Cardiac muscle cell (in vitro differentiated cells and primary cell): Measurements from ENCODE around the gene ANKLE1. TPM values are rescaled to one million over a fixed set of nuclear protein-coding genes. Genes with fewer than 3 reads are reported as not detected.

ENCODE experiments used
- DNase-seq, 2 donors: peaks; one replicate each; pipeline versions ENCODE4 v3.0.0 to v3.0.0-alpha.2; 2010 to 2017; ENCODE audit warnings: low read depth in 1 of 2, low spot score in 1 of 2
- H3K27ac ChIP-seq: fragments of 200-600 bp; sonication (generic); 2 replicates; pipeline ENCODE4 v1.5.1; 2016
- H3K27me3 ChIP-seq: fragments of 200-600 bp; sonication (generic); 2 replicates; pipeline ENCODE4 v1.6.0; 2016; ENCODE audit warnings: control low read depth
- H3K36me3 ChIP-seq: fragments of 200-600 bp; sonication (generic); 2 replicates; pipeline ENCODE4 v1.5.1; 2016; ENCODE audit warnings: control low read depth
- H3K4me1 ChIP-seq: fragments of 200-600 bp; sonication (generic); 2 replicates; pipeline ENCODE4 v1.8.1; 2017; ENCODE audit warnings: low read depth, mild to moderate bottlenecking, mixed run types
- H3K4me3 ChIP-seq: fragments of 200-600 bp; sonication (generic); 2 replicates; pipeline ENCODE4 v1.5.1; 2016; ENCODE audit warnings: mild to moderate bottlenecking
- H3K9me3 ChIP-seq: fragments of 200-600 bp; sonication (generic); 2 replicates; pipeline ENCODE4 v1.5.1; 2017; ENCODE audit warnings: low read depth, mild to moderate bottlenecking, control low read depth
- CTCF ChIP-seq: IDR thresholded peaks from 2 replicates; pipeline ENCODE4 v1.5.1; 2012; ENCODE audit warnings: low read depth, mild to moderate bottlenecking, low read length
- polyA plus RNA-seq: library from polyadenylated mRNA; unstranded; fragments of >200 nt; fragmentation: Nextera tagmentation; extraction: Ambion mirVana; gene quantifications from 2 replicates; pipeline ENCODE4 v1.2.1, GENCODE V29; 2016
- total RNA-seq: library from RNA; depleted of rRNA; stranded (reverse); fragments of >200 nt; gene quantifications from 2 replicates; pipeline ENCODE4 v1.2.3, GENCODE V29; 2016

Gene ANKLE1
- total and polyA plus RNA-seq, 2 experiments from 2014 or later = 1.1 to 5.7 TPM

GRCh38 chr19:17333611-17334413 lies 52.1 kb downstream of the ANKLE1 start:
- peak in 1 of 2 donors; percentile 89 for DNase-seq
- H3K4me3 ChIP-seq = peak overlapping the region; percentile 64
- H3K27ac ChIP-seq = peak overlapping the region; percentile 63
- H3K27me3 ChIP-seq = peaks cover 11% of the 10 kb centered on the region
- peaks cover 4% of the 10 kb centered on the region for H3K4me1 ChIP-seq
- H3K36me3 ChIP-seq = no peaks in the 10 kb centered on the region
- H3K9me3 ChIP-seq = no peaks in the 10 kb centered on the region
- TF ChIP-seq CTCF = peak; percentile 2

GRCh38 chr19:17334414-17335409 lies 53.0 kb downstream of the ANKLE1 start, which contains the start of gene ANO8:
Gene ANO8, minus strand, starts transcription at chr19:17334855. Its CDS starts 185 bp downstream, at chr19:17334670.
- peak within 1 kb of the TSS; percentile 64 for H3K4me3 ChIP-seq
- no peaks in the 10 kb centered on the region for H3K9me3 ChIP-seq
- H3K27ac ChIP-seq = peak within 1 kb of the TSS; percentile 63
- H3K4me1 ChIP-seq = peaks cover 4% of the 10 kb centered on the region
- DNase-seq = peak; percentile 97 to 100
- H3K27me3 ChIP-seq = peaks cover 2% of the 10 kb centered on the region
- no peak for TF ChIP-seq CTCF
- H3K36me3 ChIP-seq = no peaks in the 10 kb centered on the region

GRCh38 chr19:17335575-17335974 lies 53.9 kb downstream of the ANKLE1 start:
- Histone ChIP-seq H3K27ac (no peak overlapping the region), H3K36me3 (no peaks in the 10 kb centered on the region), H3K27me3 (no peaks in the 10 kb centered on the region), H3K4me1 (peaks cover 4% of the 10 kb centered on the region), H3K9me3 (no peaks in the 10 kb centered on the region), H3K4me3 (no peak overlapping the region)
- DNase-seq = no peak
- TF ChIP-seq CTCF = no peak

Other genes starting within 250 kb of the ANKLE1 start
- gene HAUS8, start 206.4 kb upstream of the ANKLE1 start, total RNA-seq = 4.1 and 14.2 TPM in 2 replicates
- gene HAUS8, start 206.4 kb upstream of the ANKLE1 start, polyA plus RNA-seq = 11.5 and 16.3 TPM in 2 replicates
- gene MYO9B, start 206.1 kb upstream of the ANKLE1 start, total RNA-seq = 47.9 and 50.8 TPM in 2 replicates
- 17.7 and 20.8 TPM in 2 replicates for gene MYO9B, start 206.1 kb upstream of the ANKLE1 start, polyA plus RNA-seq
- 24.3 and 38.1 TPM in 2 replicates for gene USE1, start 66.5 kb upstream of the ANKLE1 start, total RNA-seq
- gene USE1, start 66.5 kb upstream of the ANKLE1 start, polyA plus RNA-seq = 28.5 and 47.8 TPM in 2 replicates
- gene OCEL1, start 55.7 kb upstream of the ANKLE1 start, total RNA-seq = 9.3 and 14.5 TPM in 2 replicates
- gene OCEL1, start 55.7 kb upstream of the ANKLE1 start, polyA plus RNA-seq = 31.3 and 42.5 TPM in 2 replicates
- gene NR2F6, start 36.0 kb upstream of the ANKLE1 start, total RNA-seq = 147 and 173 TPM in 2 replicates
- gene NR2F6, start 36.0 kb upstream of the ANKLE1 start, polyA plus RNA-seq = 124 and 141 TPM in 2 replicates
- gene USHBP1, start 17.2 kb upstream of the ANKLE1 start, total RNA-seq = 0.07 and 0.39 TPM in 2 replicates
- gene USHBP1, start 17.2 kb upstream of the ANKLE1 start, polyA plus RNA-seq = 0.56 and 2.2 TPM in 2 replicates
- gene BABAM1, start 14.5 kb upstream of the ANKLE1 start, total RNA-seq = 115 and 141 TPM in 2 replicates
- 136 and 140 TPM in 2 replicates for gene BABAM1, start 14.5 kb upstream of the ANKLE1 start, polyA plus RNA-seq
- 41.6 and 50.6 TPM in 2 replicates for gene ABHD8, start 21.5 kb downstream of the ANKLE1 start, total RNA-seq
- gene ABHD8, start 21.5 kb downstream of the ANKLE1 start, polyA plus RNA-seq = 38.1 and 46.8 TPM in 2 replicates
- 274 and 304 TPM in 2 replicates for gene MRPL34, start 24.0 kb downstream of the ANKLE1 start, total RNA-seq
- gene MRPL34, start 24.0 kb downstream of the ANKLE1 start, polyA plus RNA-seq = 172 and 184 TPM in 2 replicates
- gene DDA1, start 27.7 kb downstream of the ANKLE1 start, total RNA-seq = 45.4 and 47.6 TPM in 2 replicates
- gene DDA1, start 27.7 kb downstream of the ANKLE1 start, polyA plus RNA-seq = 53.3 and 55.2 TPM in 2 replicates
- 14.4 and 21.1 TPM in 2 replicates for gene ANO8, start 53.0 kb downstream of the ANKLE1 start, total RNA-seq
- gene ANO8, start 53.0 kb downstream of the ANKLE1 start, polyA plus RNA-seq = 2.8 and 3.6 TPM in 2 replicates
- 78.6 and 95.6 TPM in 2 replicates for gene GTPBP3, start 55.7 kb downstream of the ANKLE1 start, total RNA-seq
- gene GTPBP3, start 55.7 kb downstream of the ANKLE1 start, polyA plus RNA-seq = 34.9 and 53.4 TPM in 2 replicates
- gene PLVAP, start 95.4 kb downstream of the ANKLE1 start, total RNA-seq = 2.1 and 4.3 TPM in 2 replicates
- 4.2 and 6.1 TPM in 2 replicates for gene PLVAP, start 95.4 kb downstream of the ANKLE1 start, polyA plus RNA-seq
- gene CCDC194, start 112.3 kb downstream of the ANKLE1 start, total RNA-seq = 1.4 and 2.2 TPM in 2 replicates
- gene CCDC194, start 112.3 kb downstream of the ANKLE1 start, polyA plus RNA-seq = 2.3 and 3.0 TPM in 2 replicates
- gene BST2, start 123.7 kb downstream of the ANKLE1 start, total RNA-seq = 69.3 and 166 TPM in 2 replicates
- gene BST2, start 123.7 kb downstream of the ANKLE1 start, polyA plus RNA-seq = 91.8 and 184 TPM in 2 replicates
- 133 and 148 TPM in 2 replicates for gene MVB12A, start 138.1 kb downstream of the ANKLE1 start, total RNA-seq
- gene MVB12A, start 138.1 kb downstream of the ANKLE1 start, polyA plus RNA-seq = 130 and 148 TPM in 2 replicates
- 3.2 and 3.3 TPM in 2 replicates for gene TMEM221, start 166.8 kb downstream of the ANKLE1 start, total RNA-seq
- gene TMEM221, start 166.8 kb downstream of the ANKLE1 start, polyA plus RNA-seq = 5.7 and 6.0 TPM in 2 replicates
- not detected in 2 replicates for gene NXNL1, start 179.0 kb downstream of the ANKLE1 start, total RNA-seq
- 0.16 TPM in 1 of 2 replicates, not detected in the other for gene NXNL1, start 179.0 kb downstream of the ANKLE1 start, polyA plus RNA-seq
- gene SLC27A1, start 188.6 kb downstream of the ANKLE1 start, total RNA-seq = 28.5 and 40.4 TPM in 2 replicates
- gene SLC27A1, start 188.6 kb downstream of the ANKLE1 start, polyA plus RNA-seq = 30.1 and 31.8 TPM in 2 replicates
- 150 and 177 TPM in 2 replicates for gene PGLS, start 229.7 kb downstream of the ANKLE1 start, total RNA-seq
- 116 and 118 TPM in 2 replicates for gene PGLS, start 229.7 kb downstream of the ANKLE1 start, polyA plus RNA-seq